ENCODE results near the gene MYB. TPM values are rescaled to one million over a fixed set of nuclear protein-coding genes. Genes with fewer than 3 reads are reported as not detected.

MYB gene
- total and polyA plus RNA-seq, 2 of the 13 experiments (the other 11 are each of a cell fraction or from before 2014, with no cell fraction given), result 0.04 to 0.20 TPM

DNA sequence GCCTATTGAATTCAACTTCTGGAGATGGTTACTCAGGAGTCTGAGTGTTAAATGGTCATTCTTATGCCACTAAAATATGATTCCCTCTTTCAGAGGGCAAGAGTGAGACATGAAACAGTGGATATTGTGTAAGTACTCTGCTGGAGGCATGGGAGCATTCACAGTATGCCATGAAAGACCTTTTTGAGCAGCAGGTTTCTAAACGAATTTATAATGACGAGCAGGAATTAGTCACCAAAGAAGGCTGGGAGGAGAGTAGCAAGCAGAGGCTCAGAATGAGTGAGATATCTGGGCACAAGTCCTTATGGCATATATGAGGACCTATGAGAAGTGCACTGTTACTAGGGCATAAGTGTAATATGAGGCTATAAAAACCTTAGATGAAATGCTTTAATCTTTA lies 10.9 kb upstream of the MYB start (continued):
- TF ChIP-seq, protein P1, sequence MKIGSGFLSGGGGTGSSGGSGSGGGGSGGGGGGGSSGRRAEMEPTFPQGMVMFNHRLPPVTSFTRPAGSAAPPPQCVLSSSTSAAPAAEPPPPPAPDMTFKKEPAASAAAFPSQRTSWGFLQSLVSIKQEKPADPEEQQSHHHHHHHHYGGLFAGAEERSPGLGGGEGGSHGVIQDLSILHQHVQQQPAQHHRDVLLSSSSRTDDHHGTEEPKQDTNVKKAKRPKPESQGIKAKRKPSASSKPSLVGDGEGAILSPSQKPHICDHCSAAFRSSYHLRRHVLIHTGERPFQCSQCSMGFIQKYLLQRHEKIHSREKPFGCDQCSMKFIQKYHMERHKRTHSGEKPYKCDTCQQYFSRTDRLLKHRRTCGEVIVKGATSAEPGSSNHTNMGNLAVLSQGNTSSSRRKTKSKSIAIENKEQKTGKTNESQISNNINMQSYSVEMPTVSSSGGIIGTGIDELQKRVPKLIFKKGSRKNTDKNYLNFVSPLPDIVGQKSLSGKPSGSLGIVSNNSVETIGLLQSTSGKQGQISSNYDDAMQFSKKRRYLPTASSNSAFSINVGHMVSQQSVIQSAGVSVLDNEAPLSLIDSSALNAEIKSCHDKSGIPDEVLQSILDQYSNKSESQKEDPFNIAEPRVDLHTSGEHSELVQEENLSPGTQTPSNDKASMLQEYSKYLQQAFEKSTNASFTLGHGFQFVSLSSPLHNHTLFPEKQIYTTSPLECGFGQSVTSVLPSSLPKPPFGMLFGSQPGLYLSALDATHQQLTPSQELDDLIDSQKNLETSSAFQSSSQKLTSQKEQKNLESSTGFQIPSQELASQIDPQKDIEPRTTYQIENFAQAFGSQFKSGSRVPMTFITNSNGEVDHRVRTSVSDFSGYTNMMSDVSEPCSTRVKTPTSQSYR (CRISPR knock-in tag; IDR thresholded peaks at IDR 0.05; ENCODE audit: borderline replicate concordance), result no peak
- TF ChIP-seq ARID4A (CRISPR knock-in tag; IDR thresholded peaks at IDR 0.05; ENCODE audit: borderline replicate concordance), result no peak

DNA sequence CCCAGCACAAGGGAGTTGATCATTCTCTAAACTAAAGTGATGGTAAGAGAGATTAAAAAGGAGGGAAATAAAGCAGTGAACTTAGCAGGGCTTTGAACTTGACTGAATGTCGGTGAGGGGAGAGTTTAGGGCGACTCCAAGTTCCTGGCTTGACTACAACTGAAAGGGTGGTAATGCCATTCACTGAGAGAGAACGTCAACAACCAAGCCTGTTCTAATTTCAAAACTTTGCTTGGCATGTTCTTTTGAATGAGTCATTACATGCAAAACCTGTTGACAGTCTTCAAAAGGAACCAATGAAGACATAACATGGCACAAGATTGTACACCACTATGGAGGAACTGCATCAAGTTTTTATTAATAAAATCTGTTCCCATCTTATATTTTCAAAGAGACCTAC lies 10.3 kb upstream of the MYB start:
- in situ Hi-C loops (cut with HindIII; ENCODE audit: extremely low pct_ligation_motif_present, low pct_unique_long_range_greater_than_20kb) (no loop called here), intact Hi-C loops (cut with micrococcal nuclease; ENCODE audit: unreplicated experiment) (no loop called here)
- Histone ChIP-seq H3K27me3 (ENCODE audit: control insufficient read depth in 1 of 2, insufficient read depth in 2 of 2, low read length in 2 of 2) (peaks cover 0 to 3% of the 10 kb centered on the region in 2 experiments; a peak in 1 of 5 replicates), H2AFZ (ENCODE audit: low read length) (no peak overlapping the region), H4K20me1 (ENCODE audit: insufficient read depth, low read length) (no peaks in the 10 kb centered on the region), H3K9me3 (ENCODE audit: low read length) (no peaks in the 10 kb centered on the region), H3K79me2 (ENCODE audit: insufficient read depth, low read length) (no peaks in the 10 kb centered on the region), H3K9ac (ENCODE audit: insufficient read depth, low read depth, low read length) (no peak overlapping the region), H3K36me3 (replicated peaks in 1 of 2; ENCODE audit: control insufficient read depth in 1 of 2, insufficient read depth in 2 of 2, low read length in 2 of 2) (no peaks in the 10 kb centered on the region), H3K27ac (ENCODE audit: extremely low read length, insufficient read depth, low read length) (no peak overlapping the region), H3K4me2 (ENCODE audit: low read depth, low read length) (no peak overlapping the region), H3K4me3 (replicated peaks in 1 of 3; ENCODE audit: insufficient read depth in 1 of 3, low read depth in 2 of 3, low read length in 3 of 3) (no peak overlapping the region), H3K4me1 (ENCODE audit: insufficient read depth, low read length) (peaks cover 18% of the 10 kb centered on the region)
- FAIRE-seq (no peak), ATAC-seq (no peak), DNase-seq (ENCODE audit: low spot score) (no peak)
- ChIA-PET POLR2A (no interaction called here), CTCF (ENCODE audit: low intra/inter-chr PET ratio, low total read pairs) (no interaction called here)
- BruUV-seq (replicated peaks), result no TSS peak
- 2% methylated on average over 3 of the region's 3 CpGs for WGBS (ENCODE audit: low lambda C conversion rate)
- TF ChIP-seq, protein P2, sequence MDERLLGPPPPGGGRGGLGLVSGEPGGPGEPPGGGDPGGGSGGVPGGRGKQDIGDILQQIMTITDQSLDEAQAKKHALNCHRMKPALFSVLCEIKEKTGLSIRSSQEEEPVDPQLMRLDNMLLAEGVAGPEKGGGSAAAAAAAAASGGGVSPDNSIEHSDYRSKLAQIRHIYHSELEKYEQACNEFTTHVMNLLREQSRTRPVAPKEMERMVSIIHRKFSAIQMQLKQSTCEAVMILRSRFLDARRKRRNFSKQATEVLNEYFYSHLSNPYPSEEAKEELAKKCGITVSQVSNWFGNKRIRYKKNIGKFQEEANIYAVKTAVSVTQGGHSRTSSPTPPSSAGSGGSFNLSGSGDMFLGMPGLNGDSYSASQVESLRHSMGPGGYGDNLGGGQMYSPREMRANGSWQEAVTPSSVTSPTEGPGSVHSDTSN (CRISPR knock-in tag; IDR thresholded peaks at IDR 0.05), result no peak
- TF ChIP-seq ZBTB34 (CRISPR knock-in tag; IDR thresholded peaks at IDR 0.05) (no peak), ZNF280B (CRISPR knock-in tag; IDR thresholded peaks at IDR 0.05; ENCODE audit: borderline replicate concordance) (no peak), MEIS2 (CRISPR knock-in tag; IDR thresholded peaks at IDR 0.05) (no peak)
